GM21737 (cell line): ENCODE results near the gene ADAMTS14.
"Not testable (repeated sequence)": the region's sequence is repeated elsewhere in the genome, so short reads cannot be mapped to it uniquely, and the experiment has no call there.

Experiments used
- ATAC-seq: cut with Tn5 transposase; IDR thresholded peaks from one replicate; pipeline ENCODE4 v1.9.1; 2021; ENCODE audit warnings: mild to moderate bottlenecking, moderate library complexity; ENCODE audit not compliant: unreplicated experiment

ADAMTS14 gene

DNA sequence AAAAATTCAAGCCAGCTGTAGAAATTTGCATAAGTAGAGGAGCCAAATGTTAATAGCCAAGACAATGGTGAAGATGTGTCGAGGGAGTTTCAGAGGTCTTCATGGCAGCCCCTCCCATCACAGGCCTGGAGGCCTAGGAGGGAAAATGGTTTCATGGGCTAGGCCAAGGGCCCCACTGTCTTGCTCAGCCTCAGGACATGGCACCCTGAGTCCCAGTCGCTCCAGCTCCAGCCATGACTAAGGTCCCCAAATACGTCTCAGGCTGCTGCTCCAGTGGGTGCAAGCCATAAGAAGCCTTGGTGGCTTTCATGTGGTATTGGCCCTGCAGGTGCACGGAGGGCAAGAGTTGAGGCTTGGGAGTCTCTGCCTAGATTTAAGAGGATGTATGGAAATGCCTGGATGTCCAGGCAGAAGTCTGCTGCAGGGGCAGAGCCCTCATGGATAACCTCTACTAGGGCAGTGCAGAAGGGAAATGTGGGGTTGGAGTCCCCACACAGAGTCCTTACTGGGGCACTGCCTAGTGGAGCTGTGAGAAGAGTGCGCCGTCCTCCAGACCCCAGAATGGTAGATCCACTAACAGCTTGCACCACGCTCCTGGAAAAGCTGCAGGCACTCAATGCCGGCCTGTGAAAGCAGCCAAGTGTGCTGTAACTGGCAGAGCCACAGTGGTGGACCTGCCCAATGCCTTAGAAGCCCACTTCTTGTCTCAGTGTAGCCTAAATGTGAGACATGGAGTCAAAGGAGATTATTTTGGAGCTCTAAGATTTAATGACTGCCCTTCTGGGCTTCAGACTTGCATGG lies 93.7 kb downstream of the ADAMTS14 start:
- ATAC-seq, result no peak

DNA sequence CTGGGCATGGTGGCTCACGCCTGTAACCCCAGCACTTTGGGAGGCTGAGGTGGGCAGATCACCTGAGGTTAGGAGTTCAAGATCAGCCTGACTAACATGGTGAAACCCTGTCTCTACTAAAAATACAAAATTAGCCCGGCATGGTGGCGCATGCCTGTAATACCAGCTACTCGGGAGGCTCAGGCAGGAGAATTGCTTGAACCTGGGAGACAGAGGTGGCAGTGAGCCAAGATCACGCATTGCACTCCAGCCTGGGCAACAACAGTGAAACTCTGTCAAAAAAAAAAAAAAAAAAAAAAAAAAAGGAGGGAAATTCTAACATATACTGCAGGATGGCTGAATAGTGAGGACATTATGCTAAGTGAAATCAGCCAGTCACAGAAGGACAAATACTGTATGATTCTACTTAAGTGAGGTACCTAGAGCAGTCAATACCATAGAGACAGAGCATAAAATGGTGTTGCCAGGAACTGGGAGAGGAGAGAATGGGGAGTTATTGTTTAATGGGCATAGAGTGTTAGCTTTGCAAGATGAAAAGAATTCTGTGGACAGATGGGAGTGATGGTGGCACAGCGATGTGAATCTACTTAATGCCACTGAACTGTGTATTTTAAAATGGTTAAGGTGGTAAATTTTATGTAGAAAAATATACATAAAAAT lies 95.8 kb downstream of the ADAMTS14 start:
- ATAC-seq, result not testable (repeated sequence)

DNA sequence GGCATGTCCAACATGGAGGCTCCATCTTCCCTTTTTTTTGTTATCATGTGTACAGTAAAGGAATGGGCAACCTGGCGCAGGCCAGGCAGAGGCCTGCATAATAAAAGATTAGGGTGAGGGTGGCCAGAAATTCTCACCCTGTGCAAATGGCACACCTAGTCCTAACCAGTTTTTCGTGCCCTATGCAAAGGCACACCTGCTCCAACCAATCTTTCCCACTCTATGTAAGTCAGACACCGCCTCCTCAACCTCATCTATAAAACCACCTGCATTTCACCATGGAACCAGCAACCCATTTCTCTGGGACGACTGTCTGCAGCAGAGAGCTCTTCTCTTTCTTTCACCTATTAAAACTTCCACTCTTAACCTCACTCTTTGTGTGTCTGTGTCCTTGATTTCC lies 96.8 kb downstream of the ADAMTS14 start:
- ATAC-seq, result no peak

DNA sequence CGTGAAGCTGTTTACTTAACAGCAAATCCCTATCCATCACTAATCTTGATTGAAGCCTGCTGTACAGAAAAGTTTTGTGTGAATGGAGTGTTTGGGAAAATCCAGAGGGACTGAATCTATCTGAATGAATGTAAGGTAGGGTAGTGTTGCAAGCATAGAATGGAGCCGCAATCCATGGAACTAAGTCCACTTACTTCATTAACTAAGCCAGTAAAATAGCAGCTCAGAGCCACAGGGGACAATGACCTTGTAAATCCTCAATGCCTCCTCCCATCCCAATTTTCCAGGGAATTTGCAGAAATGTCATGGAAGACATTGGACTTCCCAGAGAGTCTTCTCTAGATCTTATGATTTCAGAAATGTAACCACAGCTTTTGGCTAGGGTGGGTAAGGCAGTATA lies 97.7 kb downstream of the ADAMTS14 start:
- no peak for ATAC-seq

DNA sequence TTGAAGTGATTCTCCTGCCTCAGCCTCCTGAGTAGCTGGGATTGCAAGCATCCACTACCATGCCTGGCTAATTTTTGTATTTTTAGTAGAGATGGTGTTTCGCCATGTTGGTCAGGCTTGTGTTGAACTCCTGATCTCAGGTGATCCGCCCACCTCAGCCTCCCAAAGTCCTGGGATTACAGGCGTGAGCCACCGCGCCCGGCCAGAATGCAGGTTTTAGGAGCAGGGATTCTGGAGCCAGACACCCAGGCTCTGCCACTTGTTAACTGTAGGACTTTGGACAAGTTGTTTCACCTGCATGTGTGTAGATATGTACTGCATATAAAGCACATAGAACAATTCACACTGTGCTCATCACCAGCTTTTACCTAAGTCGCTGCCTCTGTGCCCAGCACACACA lies 98.2 kb downstream of the ADAMTS14 start:
- ATAC-seq, result not testable (repeated sequence)

DNA sequence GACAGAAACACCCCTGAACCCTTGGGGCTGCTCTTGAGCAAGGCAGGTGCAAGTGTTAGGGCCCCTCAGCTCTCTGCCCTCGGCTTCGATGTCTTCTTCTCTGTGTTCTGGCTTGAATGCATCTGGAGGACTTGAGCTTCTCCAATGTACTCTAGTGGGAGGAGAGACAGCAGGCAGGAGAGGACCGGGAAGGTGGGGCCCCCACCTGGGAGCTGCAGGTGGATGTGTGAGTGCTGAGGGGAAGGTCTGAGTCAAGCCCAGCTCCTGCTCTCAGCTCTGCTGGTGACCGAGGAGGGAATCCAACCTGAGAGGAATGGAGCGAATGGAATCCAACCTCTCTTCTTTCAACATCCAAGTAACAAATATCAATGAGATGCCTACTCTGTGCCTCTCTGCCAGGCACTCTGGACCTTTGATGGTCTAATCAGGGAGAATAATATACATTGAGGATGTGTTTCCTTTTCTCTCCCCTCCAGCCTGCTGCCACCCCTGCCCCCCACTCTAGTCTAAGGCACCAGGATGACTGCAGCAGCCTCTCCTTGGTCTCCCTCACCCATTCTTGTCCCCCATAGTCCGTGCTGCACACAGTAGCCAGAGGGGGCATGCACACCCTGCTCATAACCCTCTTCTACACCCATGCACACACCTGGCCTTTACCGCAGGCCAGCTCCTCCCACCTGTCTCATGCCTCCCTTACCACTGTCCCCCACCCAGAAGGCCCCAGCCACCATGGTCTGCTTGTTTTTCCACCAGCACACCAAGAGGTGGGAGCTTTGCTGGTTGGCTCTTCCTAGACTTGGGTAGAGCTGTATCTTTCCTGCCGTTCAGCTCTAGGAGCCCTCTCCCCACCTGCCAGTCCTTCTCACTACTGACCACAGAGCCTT lies 99.2 kb downstream of the ADAMTS14 start:
- ATAC-seq, result no peak

DNA sequence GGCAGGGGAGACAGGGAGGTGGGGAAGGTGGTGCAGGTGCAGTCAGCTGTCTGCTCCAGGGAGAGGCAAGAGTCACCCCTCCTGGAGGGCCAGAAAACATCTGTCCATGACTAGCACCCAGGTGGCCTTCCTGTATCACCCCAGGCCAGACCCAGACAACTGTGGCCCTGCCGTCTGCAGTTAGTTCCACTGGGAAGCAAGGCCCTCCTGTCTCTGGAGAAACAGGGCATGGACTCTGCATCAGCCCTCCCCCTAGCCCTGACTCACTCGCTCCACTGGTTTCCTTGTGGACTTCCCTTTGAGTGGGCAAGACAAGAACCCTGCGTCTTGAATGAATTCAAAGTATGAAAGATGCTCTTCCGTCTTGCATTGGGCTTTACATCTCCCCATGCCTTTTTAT lies 100.3 kb downstream of the ADAMTS14 start:
- ATAC-seq, result no peak

DNA sequence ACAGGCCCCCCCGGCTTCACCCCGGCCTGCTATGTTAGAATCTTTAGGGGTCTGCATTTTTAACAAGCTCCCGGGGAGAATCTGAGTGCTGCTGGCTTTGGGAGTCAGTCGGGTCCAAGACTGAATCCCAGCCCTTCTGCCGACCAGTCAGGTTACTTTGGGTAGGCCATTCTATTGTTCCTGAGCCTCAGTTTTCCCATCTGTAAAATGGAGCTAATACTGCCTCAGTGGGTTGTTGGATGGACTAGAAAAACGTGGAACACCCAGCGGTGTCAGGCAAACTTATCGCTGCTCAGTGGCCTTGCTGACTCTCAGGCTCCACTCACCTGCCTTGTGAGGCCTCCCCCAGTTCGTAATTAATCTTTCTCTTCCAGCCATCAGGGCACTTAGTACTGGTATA lies 101.2 kb downstream of the ADAMTS14 start:
- no peak for ATAC-seq

DNA sequence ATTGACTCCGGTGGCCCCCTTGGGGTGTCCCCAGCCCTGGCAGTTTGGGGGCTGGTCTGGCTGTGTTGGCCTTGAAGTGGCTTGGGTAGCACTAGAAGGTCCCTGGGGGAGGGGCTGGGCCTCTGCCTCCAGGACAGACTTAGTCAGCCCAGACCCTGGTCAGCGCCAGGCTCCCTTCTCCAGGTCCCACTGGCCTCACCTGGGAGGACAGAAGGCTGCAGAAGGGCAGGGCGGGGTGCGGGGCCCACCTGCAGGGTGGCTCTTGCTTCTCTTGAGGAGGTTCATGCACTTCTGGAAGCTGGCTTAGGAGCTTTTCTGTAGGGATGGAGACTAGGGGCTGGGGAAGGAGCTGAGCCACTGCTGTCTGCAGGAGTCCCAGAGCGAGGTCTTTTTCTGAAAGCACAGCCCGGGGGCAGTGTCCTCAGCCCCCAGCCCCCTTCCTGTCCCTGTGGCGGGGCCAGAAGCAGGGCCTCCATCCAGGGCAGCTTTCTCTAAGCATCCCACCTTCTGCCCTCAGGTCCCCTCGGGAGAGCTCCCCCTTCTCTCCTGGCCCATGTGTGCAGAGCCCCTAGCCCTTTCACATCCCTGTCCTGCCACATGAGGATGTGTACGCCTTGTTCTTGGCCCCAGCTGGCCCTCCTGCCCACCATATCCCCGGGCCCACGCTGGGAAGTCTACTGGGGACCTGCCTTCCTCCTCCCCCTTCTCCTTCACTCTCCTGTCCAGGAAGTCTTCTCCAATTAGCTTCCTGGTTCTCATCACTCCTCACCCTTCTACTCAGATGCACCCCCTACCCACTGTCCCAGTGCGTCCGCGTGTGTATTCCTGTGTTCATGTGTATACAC lies 101.9 kb downstream of the ADAMTS14 start:
- ATAC-seq, result no peak

DNA sequence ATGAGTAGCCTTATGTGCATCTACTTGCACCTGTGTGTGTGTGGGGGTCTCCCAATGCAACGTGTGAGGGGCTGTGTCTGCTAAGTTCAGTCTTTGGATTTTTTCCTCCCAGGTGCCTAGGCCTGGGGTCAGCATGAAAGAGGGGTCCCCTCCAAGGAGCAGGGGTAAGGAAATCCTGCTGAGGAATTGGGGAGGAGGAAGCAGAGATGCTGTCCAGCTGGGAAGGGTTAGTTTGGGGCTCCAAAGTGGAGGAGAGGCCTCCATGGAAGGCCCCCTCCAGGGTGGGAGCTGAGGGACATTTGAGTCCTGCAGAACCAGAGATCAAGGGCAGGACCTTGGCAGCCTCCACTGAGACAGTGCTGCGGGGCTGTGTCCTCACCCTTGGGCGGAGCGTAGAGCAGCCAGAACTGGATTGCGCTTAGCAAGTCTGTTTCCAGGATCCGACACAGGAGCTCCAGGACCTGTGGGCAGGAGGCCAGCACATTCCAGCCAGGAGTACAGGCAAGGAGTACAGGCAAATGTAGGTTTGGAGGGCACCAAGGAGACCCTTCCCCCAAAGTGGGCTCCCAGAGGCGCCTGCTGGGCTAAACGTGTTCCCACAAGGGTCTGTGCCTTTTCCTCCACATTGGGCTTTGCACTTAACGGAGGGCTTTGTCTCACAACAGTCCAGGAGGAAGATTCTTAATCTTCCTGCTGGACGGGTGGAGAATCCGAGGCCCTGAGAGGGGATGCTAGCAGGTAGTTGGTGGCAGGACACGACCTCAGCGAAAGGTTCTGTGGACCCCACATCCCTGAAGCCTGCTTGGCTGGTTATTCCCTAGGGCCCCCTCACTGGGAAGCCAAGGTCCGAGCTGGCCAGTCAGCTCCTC lies 102.7 kb downstream of the ADAMTS14 start:
- no peak for ATAC-seq

DNA sequence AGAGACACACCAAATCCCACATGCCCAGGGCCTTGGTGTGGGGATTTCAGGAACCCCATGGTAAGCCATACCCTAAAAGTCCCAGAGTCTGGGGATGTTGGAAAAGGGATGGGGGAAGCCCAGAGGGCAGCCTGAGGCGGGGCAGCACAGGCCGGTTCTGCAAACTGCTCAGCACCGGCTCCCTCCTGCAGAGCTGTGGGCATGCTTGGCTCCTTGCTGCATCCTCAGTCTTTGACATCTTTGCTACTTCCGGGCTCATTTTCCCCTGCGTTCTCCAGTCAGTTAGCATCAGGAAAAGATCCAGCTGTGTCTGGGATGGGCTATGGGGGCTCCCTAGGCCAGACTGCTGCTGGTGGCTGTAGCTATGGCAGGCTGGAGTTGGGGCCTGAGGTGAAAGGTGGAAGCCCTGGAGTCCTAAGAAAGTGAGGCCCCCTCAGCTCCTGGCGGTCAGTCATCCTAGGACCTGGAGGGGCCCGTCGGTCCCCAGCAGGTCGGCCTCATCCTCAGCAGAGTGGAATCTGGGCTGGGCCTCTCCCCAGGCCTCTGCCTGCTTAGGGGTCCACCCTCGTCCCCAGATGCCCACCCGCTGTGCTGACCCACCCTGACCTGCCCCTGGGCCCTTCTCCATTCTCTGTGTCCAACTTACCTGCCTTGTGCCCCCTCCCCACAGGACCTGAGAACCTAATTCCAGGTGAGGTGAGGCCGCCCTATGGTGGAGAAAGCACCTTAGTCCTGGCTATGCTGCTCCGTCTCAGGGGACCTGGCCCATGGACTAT lies 103.6 kb downstream of the ADAMTS14 start:
- no peak for ATAC-seq

DNA sequence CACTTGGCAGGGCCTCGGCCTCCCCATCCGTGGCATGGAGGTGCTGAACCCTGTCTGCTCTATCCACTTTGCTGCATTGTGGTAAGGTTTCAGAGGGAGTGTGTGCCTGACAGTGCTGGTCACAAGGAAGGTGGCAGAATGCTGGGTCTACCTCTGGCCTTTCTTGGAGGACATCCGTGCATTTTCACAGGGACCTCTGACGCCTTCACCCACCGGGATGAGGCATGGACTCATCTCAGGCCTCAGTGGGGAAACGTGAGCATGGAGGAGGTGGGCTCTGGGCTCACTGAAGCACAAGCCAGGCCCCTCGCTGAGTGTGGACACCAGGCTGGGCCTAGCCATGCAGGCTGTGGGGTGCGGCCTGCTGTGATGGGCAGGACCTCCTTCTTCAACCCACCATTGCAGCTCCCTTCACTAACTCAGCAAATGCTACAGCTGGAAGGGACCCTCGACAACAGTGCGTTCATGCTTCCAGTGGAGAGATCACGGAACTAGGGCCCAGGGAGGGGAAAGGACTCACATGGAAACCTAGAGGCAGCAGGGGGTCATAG lies 104.2 kb downstream of the ADAMTS14 start:
- ATAC-seq, result no peak

DNA sequence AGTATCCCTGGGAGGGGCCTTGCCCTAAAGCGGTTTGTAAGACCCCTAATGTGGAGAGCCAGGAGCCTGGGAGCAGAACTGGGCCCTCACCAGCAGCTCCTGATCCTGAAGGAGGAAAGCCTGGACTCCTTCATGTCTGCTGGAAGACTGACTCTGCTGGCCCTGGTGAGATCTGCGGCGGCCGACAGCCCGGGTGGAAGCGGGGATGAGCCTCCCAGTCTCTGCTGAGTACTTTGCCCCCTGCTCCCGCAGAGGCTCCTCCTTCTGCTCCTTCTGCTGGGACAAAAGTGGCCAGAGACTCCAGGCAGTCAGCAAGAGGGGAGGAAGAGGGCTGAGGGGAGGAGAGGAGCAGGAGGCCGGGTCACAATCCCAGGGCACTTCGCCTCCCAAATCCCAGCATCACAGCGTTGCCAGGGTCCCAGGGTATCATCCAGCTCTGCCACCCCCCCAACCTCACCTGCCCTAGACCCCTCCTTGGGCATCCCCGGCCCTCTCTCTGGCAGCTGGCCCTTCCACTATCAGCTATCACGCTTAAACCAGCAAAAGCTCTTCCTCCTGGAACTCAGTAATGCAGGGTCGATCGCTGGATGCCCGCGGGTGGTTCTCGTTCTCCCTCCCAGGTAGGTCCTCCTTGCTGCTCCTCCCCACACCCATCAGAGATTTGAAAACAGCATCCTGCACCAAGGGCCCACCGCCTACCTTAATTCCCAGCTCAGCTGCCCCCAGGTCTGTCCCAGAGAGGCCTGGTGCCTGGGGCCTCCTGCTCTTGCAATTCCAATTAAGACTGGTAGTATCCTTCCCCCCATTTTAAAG lies 105.0 kb downstream of the ADAMTS14 start:
- ATAC-seq, result no peak

DNA sequence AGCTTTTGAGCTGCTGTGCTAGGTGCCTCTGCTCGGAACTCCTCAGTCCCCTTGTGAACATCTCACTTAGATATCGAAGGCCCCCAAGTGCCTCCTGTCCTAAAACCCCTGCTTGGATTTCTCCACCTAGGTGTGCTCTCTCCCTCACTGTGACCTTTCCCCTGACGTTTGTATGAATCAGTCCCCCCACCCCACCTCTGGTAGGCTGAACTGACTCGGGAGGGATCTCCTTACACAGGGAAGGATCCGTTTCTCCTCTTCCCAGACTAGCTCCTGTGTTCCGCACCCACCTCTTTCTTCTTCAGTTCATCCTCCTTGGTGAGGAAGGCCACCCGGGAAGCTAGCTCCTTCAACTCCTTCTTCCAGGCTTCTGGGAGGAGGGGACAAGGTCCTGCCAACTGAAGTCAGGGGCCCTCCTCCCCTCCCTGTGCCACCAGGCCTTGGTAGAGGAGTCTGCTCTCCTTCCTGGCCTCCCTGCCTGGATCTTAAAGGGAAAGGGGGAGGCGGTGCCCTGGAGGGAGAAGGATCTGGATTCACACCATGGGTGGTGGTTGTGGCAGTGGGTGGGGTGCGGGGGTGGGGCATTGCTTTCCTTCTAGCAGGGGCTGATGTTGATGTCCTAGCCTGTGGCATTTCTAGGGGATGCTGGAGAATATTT lies 106.1 kb downstream of the ADAMTS14 start:
- ATAC-seq, result no peak

DNA sequence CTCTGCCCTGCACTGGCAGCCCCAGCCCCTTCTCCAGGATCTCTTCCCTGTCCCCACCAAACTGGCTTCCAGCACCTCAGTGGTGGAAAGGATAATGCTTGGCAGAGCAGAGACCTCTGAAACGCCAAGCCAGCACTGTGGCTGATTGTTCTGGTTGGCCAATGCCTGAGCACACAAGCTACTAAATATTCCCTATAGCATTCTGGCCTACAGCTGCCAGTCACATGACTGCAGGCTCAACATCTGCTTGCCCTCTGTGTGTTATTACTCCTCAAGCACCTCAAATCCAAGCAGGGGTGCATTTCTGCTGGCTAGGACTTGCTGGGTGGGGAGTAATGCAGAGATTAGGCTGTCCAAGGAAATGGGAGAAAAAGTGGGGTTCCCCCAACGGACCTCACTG lies 106.8 kb downstream of the ADAMTS14 start:
- ATAC-seq, result no peak

DNA sequence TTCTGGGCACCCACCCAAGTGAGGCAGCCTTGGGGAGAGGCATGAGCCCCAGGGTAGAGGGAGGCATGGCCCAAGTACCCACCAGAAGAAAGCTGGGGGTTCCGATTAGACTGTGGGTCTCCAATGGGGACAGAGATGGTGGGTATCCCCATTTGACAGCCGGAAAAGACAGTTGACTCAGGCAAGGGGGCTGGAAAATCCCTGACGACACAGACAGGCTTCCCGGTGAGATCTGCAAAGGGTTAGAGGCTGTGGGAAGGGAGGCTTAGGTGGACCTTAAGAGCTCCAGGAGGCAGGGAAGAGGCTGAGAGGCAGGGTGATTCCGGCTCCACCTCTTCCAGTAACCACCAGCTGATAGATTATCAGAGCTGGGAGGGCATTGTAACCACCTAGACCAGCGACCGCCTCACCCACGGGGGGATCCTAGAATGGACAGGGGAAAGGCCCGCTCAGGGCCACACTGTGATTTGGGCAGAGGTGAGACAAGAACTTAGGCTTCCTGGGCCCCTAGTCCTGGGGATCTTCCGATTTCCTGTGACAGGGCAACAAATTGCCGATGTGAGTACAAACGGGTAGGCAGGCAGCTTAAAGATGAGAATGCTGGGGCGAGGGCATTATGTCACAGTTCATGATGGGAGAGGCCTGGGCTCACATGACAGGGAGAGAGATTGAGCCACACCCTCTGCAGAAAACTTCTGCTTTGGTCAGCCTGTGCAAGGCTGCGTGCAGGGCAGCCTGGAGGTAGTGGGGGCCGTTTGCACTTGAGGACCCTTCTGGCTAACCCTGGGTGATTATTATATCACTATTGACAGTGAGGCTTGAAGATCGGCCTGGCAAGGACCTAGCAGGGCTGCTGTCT lies 107.4 kb downstream of the ADAMTS14 start:
- no peak for ATAC-seq
